Keratinocyte (primary cell): ENCODE measurements around the gene ZNF346. TPM values are rescaled to one million over a fixed set of nuclear protein-coding genes. Genes with fewer than 3 reads are reported as not detected.

Experiments
- DNase-seq: peaks from one replicate; pipeline ENCODE4 v3.0.0-alpha.2; 2011; ENCODE audit warnings: low read depth, missing footprints, low spot score
- FAIRE-seq: peaks from 2 replicates; lab custom pipeline; 2011; peaks lifted over from hg19 to GRCh38; lab: Jason Lieb, UNC
- H2AFZ ChIP-seq: 2 replicates; pipeline ENCODE4 v1.6.0; 2012; ENCODE audit warnings: low read length, control low read depth, inconsistent platforms; ENCODE audit not compliant: control insufficient read depth
- H3K27ac ChIP-seq: 2 replicates; pipeline ENCODE4 v1.5.1; 2011; ENCODE audit warnings: low read length; ENCODE audit not compliant: control insufficient read depth, insufficient read depth
- H3K27me3 ChIP-seq: 3 replicates; pipeline ENCODE4 v1.6.0; 2011; ENCODE audit warnings: low read length; ENCODE audit not compliant: control insufficient read depth, insufficient read depth; ENCODE audit errors: extremely low read depth
- H3K36me3 ChIP-seq, 2 experiments: 2 replicates in 1 of 2; 3 replicates in 1 of 2; pipeline ENCODE4 v1.5.1; 2011; ENCODE audit warnings: low read length in 2 of 2, mild to moderate bottlenecking in 1 of 2; ENCODE audit not compliant: control insufficient read depth in 2 of 2, insufficient read depth in 2 of 2; ENCODE audit errors: extremely low read depth in 1 of 2
- H3K4me1 ChIP-seq: 3 replicates; pipeline ENCODE4 v1.5.1; 2011; ENCODE audit warnings: low read length; ENCODE audit not compliant: control insufficient read depth, insufficient read depth; ENCODE audit errors: extremely low read depth
- H3K4me2 ChIP-seq: 3 replicates; pipeline ENCODE4 v1.6.0; 2011; ENCODE audit warnings: low read depth, low read length; ENCODE audit not compliant: control insufficient read depth, insufficient read depth; ENCODE audit errors: extremely low read depth
- H3K4me3 ChIP-seq, 3 experiments: fragments of 200-600 bp in 1 of 3; sonication (generic) in 1 of 3; 2 replicates in 2 of 3; 3 replicates in 1 of 3; pipeline ENCODE4 v1.5.1; 2011 to 2016; ENCODE audit warnings: low read length in 3 of 3, mild to moderate bottlenecking in 3 of 3, control low read depth in 2 of 3, inconsistent platforms in 1 of 3, low read depth in 1 of 3, mixed read lengths in 1 of 3, mixed run types in 1 of 3, moderate library complexity in 1 of 3; ENCODE audit not compliant: control insufficient read depth in 2 of 3, insufficient read depth in 2 of 3; ENCODE audit errors: extremely low read depth in 1 of 3
- H3K79me2 ChIP-seq: 2 replicates; pipeline ENCODE4 v1.6.0; 2012; ENCODE audit warnings: low read length; ENCODE audit not compliant: control insufficient read depth, insufficient read depth
- H3K9ac ChIP-seq: 3 replicates; pipeline ENCODE4 v1.6.0; 2011; ENCODE audit warnings: low read length; ENCODE audit not compliant: control insufficient read depth, insufficient read depth; ENCODE audit errors: extremely low read depth
- H3K9me1 ChIP-seq: 3 replicates; pipeline ENCODE4 v1.6.0; 2011; ENCODE audit warnings: low read length; ENCODE audit not compliant: control insufficient read depth, insufficient read depth; ENCODE audit errors: extremely low read depth
- H3K9me3 ChIP-seq: 2 replicates; pipeline ENCODE4 v1.5.1; 2012; ENCODE audit warnings: low read depth, low read length; ENCODE audit not compliant: control insufficient read depth
- H4K20me1 ChIP-seq: 3 replicates; pipeline ENCODE4 v1.6.0; 2011; ENCODE audit warnings: low read length; ENCODE audit not compliant: control insufficient read depth, insufficient read depth; ENCODE audit errors: extremely low read depth
- CTCF ChIP-seq, 3 experiments: IDR thresholded peaks in 1 of 3; conservative IDR thresholded peaks in 1 of 3; optimal IDR thresholded peaks in 1 of 3; 2 replicates in 2 of 3; 3 replicates in 1 of 3; pipeline versions ENCODE3 to v1.5.1; 2011; ENCODE audit warnings: low read length in 3 of 3, mild to moderate bottlenecking in 3 of 3, moderate library complexity in 2 of 3, control low read depth in 1 of 3, inconsistent platforms in 1 of 3; ENCODE audit not compliant: insufficient read depth in 2 of 3; ENCODE audit errors: extremely low read depth in 1 of 3
- EZH2 ChIP-seq: IDR thresholded peaks from one replicate; pipeline ENCODE4 v1.6.1; 2012; ENCODE audit warnings: inconsistent platforms, mild to moderate bottlenecking, low read length, moderate library complexity
- dilution Hi-C: fragments of 300-500 bp; cut with MboI; formaldehyde crosslinking; loops from one replicate; pipeline ENCODE4 v1.7.0; 2020; ENCODE audit warnings: low sequenced_read_pairs; ENCODE audit not compliant: extremely low pct_ligation_motif_present
- polyA plus RNA-seq, 5 experiments: library from polyadenylated mRNA; depleted of rRNA in 3 of 5; stranded (reverse) in 3 of 5; stranded (forward) in 1 of 5; unstranded in 1 of 5; fragments of >200 nt; gene quantifications; 1 replicate in 1 of 5; 2 replicates in 3 of 5; 3 replicates in 1 of 5; pipeline versions ENCODE4 v1.2.1 to v1.2.3, GENCODE V29; 2011 to 2012; ENCODE audit warnings: missing spikeins in 2 of 5, low read depth in 1 of 5, low replicate concordance in 1 of 5

The ZNF346 gene
- polyA plus RNA-seq, 1 donor (not counting 4 experiments of a cell fraction or from before 2014, with no cell fraction given), result 9.5 TPM

- H3K36me3 ChIP-seq, result no peaks in the 10 kb centered on the region
- peak; percentile 91 for FAIRE-seq
- H3K79me2 ChIP-seq, result no peaks in the 10 kb centered on the region
- H3K27ac ChIP-seq, result no peak overlapping the region
- H3K27me3 ChIP-seq, result no peaks in the 10 kb centered on the region
- H2AFZ ChIP-seq, result no peak overlapping the region
- no peaks in the 10 kb centered on the region for H3K4me1 ChIP-seq
- H3K4me2 ChIP-seq, result no peak overlapping the region
- no peak overlapping the region for H3K4me3 ChIP-seq
- no peak overlapping the region for H3K9ac ChIP-seq
- dilution Hi-C loops, result no loop called here
- H4K20me1 ChIP-seq, result no peaks in the 10 kb centered on the region
- no peaks in the 10 kb centered on the region for H3K9me3 ChIP-seq
- H3K9me1 ChIP-seq, result no peaks in the 10 kb centered on the region
- peak; percentile 11 for DNase-seq
- no peak for TF ChIP-seq EZH2
- TF ChIP-seq CTCF (optimal IDR thresholded peaks at IDR 0.05 in 1 of 3, IDR thresholded peaks at IDR 0.05 in 1 of 3, conservative IDR thresholded peaks at IDR 0.05 in 1 of 3; ENCODE audit: extremely low read depth in 1 of 3, insufficient read depth in 2 of 3, low read length in 3 of 3), result peak; percentile 98 to 99 (median 99)
Observed at GRCh38 chr5:177113566-177114424, 91.3 kb downstream of the ZNF346 start.

GRCh38 chr5:177116631-177117373 lies 94.3 kb downstream of the ZNF346 start:
- no peaks in the 10 kb centered on the region for H3K9me3 ChIP-seq
- FAIRE-seq, result no peak
- H4K20me1 ChIP-seq, result no peaks in the 10 kb centered on the region
- no peaks in the 10 kb centered on the region for H3K36me3 ChIP-seq
- peak overlapping the region; percentile 42 for H3K4me2 ChIP-seq
- DNase-seq, result peak; percentile 9
- no peak for TF ChIP-seq CTCF (optimal IDR thresholded peaks at IDR 0.05 in 1 of 3, IDR thresholded peaks at IDR 0.05 in 1 of 3, conservative IDR thresholded peaks at IDR 0.05 in 1 of 3; ENCODE audit: extremely low read depth in 1 of 3, insufficient read depth in 2 of 3, low read length in 3 of 3)
- no peak for TF ChIP-seq EZH2
- dilution Hi-C loops, result no loop called here
- no peaks in the 10 kb centered on the region for H3K9me1 ChIP-seq
- H3K4me1 ChIP-seq, result no peaks in the 10 kb centered on the region
- H2AFZ ChIP-seq, result peak overlapping the region; percentile 79
- H3K4me3 ChIP-seq, result peak overlapping the region in 1 of 3 experiments; percentile 25
- H3K27ac ChIP-seq, result no peak overlapping the region
- H3K27me3 ChIP-seq, result no peaks in the 10 kb centered on the region
- no peaks in the 10 kb centered on the region for H3K79me2 ChIP-seq
- H3K9ac ChIP-seq, result no peak overlapping the region
